K562 (cell line): ENCODE results near the gene C1orf167. TPM values are rescaled to one million over a fixed set of nuclear protein-coding genes. Genes with fewer than 3 reads are reported as not detected.

ENCODE experiments used
- NCOA1 ChIP-seq: fragments of 450-650 bp; IDR thresholded peaks from 2 replicates; pipeline ENCODE4 v1.6.1; 2016; ENCODE audit warnings: low read depth
- POLR3G ChIP-seq: IDR thresholded peaks from 2 replicates; pipeline ENCODE4 v1.6.1; 2011; ENCODE audit not compliant: insufficient read length, insufficient replicate concordance; ENCODE audit errors: extremely low read depth
- ZNF134 ChIP-seq: fragments of 250-450 bp; sonication (Bioruptor Pico); conservative IDR thresholded peaks from 2 replicates; pipeline ENCODE4 v1.4.0; 2020
- polyA plus RNA-seq, 8 experiments: library from polyadenylated mRNA; depleted of rRNA in 4 of 8; stranded (reverse) in 5 of 8; unstranded in 3 of 8; fragments of >200 nt; fragmentation: Nextera tagmentation in 2 of 8; fragmentation: Illumina TruSeq in 1 of 8; extraction: Ambion mirVana in 2 of 8; extraction: Trizol in 1 of 8; gene quantifications; 2 replicates each; pipeline versions ENCODE4 v1.2.1 to v1.2.3, GENCODE V29; 2011 to 2014; ENCODE audit warnings: inconsistent platforms in 1 of 8, missing spikeins in 1 of 8
- total RNA-seq, 7 experiments: library from RNA; depleted of rRNA in 6 of 7; stranded (reverse); fragments of >200 nt in 6 of 7; fragmentation: Illumina TruSeq in 2 of 7; extraction: Trizol in 2 of 7; gene quantifications; 2 replicates each; pipeline versions ENCODE4 v1.2.1 to v1.2.3, GENCODE V29; 2011 to 2021; ENCODE audit warnings: low replicate concordance in 1 of 7

Gene C1orf167
- total and polyA plus RNA-seq, 9 of the 15 experiments (the other 6 are each of a cell fraction or from before 2014, with no cell fraction given), result 0.22 to 0.86 (median 0.31) TPM; not detected in 2

DNA sequence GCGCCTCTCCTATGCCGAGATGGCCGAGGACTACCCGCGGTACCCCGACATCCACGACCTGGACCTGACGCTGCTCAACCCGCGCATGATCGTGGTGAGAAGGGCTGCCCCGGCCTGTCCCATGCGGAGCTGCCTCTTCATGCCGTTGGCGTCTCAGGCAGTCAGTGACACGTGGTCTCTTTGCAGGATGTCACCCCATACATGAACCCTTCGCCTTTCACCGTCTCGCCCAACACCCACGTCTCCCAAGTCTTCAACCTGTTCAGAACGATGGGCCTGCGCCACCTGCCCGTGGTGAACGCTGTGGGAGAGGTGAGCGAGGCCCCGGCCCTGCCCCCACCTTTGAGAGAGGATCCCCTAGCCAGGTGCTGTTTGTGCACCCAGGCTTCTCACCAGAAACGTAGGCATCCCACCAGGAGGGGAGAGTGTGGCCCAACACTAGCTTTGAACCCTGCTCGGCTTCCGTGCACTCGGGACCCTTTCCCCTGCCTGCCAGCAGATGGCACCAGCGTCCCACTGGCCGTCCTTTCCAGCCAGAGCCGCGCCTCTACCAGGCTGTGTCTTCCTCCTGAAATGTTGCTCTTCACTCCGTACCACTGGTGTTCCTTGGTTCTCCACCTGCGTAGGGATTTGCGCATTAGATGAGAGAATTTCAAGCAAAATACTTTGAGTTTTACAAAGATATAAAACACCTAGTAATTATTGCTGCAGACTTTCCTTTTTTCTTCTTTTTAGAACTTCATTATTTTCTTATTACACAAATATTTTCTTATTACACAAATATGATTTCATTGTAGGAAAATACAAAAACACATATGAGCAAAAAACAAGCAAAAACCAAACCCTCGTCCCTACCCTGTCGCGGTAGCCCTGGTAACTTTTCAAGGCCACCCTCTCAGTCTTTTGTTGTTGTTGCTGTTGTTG lies 76.6 kb downstream of the C1orf167 start (continued):
- TF ChIP-seq POLR3G, result no peak
- no peak for TF ChIP-seq NCOA1
- no peak for TF ChIP-seq ZNF134 (CRISPR knock-in tag)

Other genes with a start within 250 kb of the C1orf167 start
Only the 7 nearest of the 13 such genes appear.
- 286 and 326 TPM in 2 replicates for gene MAD2L2, start 81.0 kb upstream of the C1orf167 start, total RNA-seq (2014; rRNA removed)
- 69.7 and 100 TPM in 2 replicates for gene MAD2L2, start 81.0 kb upstream of the C1orf167 start, total RNA-seq (2014; rRNA removed; fragmentation: Illumina TruSeq; extraction: Trizol)
- 143 TPM in 2 replicates for gene MAD2L2, start 81.0 kb upstream of the C1orf167 start, total RNA-seq (2015; rRNA removed; fragmentation: Illumina TruSeq; extraction: Trizol)
- gene MAD2L2, start 81.0 kb upstream of the C1orf167 start, total RNA-seq (2021), result 211 and 212 TPM in 2 replicates
- gene MAD2L2, start 81.0 kb upstream of the C1orf167 start, polyA plus RNA-seq (2011; rRNA removed), result 138 and 190 TPM in 2 replicates
- 185 and 189 TPM in 2 replicates for gene MAD2L2, start 81.0 kb upstream of the C1orf167 start, polyA plus RNA-seq (2014; fragmentation: Illumina TruSeq; extraction: Trizol)
- gene MAD2L2, start 81.0 kb upstream of the C1orf167 start, polyA plus RNA-seq (2014; fragmentation: Nextera tagmentation; extraction: Ambion mirVana), result 10 to 100 TPM; 12.4 to 25.9 TPM
- gene MAD2L2, start 81.0 kb upstream of the C1orf167 start, polyA plus RNA-seq (2014; rRNA removed), result 270 and 279 TPM in 2 replicates
- not detected in 2 replicates for gene DRAXIN, start 70.5 kb upstream of the C1orf167 start, total RNA-seq (2014; rRNA removed)
- gene DRAXIN, start 70.5 kb upstream of the C1orf167 start, total RNA-seq (2014; rRNA removed; fragmentation: Illumina TruSeq; extraction: Trizol), result 0.04 TPM in 1 of 2 replicates, not detected in the other
- gene DRAXIN, start 70.5 kb upstream of the C1orf167 start, total RNA-seq (2015; rRNA removed; fragmentation: Illumina TruSeq; extraction: Trizol), result under 0.01 TPM in 1 of 2 replicates, not detected in the other
- gene DRAXIN, start 70.5 kb upstream of the C1orf167 start, total RNA-seq (2021), result not detected in 2 replicates
- 0.01 TPM in 1 of 2 replicates, not detected in the other for gene DRAXIN, start 70.5 kb upstream of the C1orf167 start, polyA plus RNA-seq (2011; rRNA removed)
- gene DRAXIN, start 70.5 kb upstream of the C1orf167 start, polyA plus RNA-seq (2014; fragmentation: Illumina TruSeq; extraction: Trizol), result not detected in 2 replicates
- under 1 TPM in 1 of 2 experiments, not detected in 1; 0.01 TPM for gene DRAXIN, start 70.5 kb upstream of the C1orf167 start, polyA plus RNA-seq (2014; fragmentation: Nextera tagmentation; extraction: Ambion mirVana)
- 0.01 TPM in 1 of 2 replicates, not detected in the other for gene DRAXIN, start 70.5 kb upstream of the C1orf167 start, polyA plus RNA-seq (2014; rRNA removed)
- 89.3 and 118 TPM in 2 replicates for gene AGTRAP, start 26.1 kb upstream of the C1orf167 start, total RNA-seq (2014; rRNA removed)
- 15.5 and 26.8 TPM in 2 replicates for gene AGTRAP, start 26.1 kb upstream of the C1orf167 start, total RNA-seq (2014; rRNA removed; fragmentation: Illumina TruSeq; extraction: Trizol)
- 53.7 and 57.5 TPM in 2 replicates for gene AGTRAP, start 26.1 kb upstream of the C1orf167 start, total RNA-seq (2015; rRNA removed; fragmentation: Illumina TruSeq; extraction: Trizol)
- gene AGTRAP, start 26.1 kb upstream of the C1orf167 start, total RNA-seq (2021), result 81.6 and 85.8 TPM in 2 replicates
- 48.5 and 76.2 TPM in 2 replicates for gene AGTRAP, start 26.1 kb upstream of the C1orf167 start, polyA plus RNA-seq (2011; rRNA removed)
- gene AGTRAP, start 26.1 kb upstream of the C1orf167 start, polyA plus RNA-seq (2014; fragmentation: Illumina TruSeq; extraction: Trizol), result 81.4 and 99.0 TPM in 2 replicates
- gene AGTRAP, start 26.1 kb upstream of the C1orf167 start, polyA plus RNA-seq (2014; fragmentation: Nextera tagmentation; extraction: Ambion mirVana), result 10 to 100 TPM; 31.4 to 51.5 TPM
- gene AGTRAP, start 26.1 kb upstream of the C1orf167 start, polyA plus RNA-seq (2014; rRNA removed), result 105 TPM in 2 replicates
- gene MTHFR, start 43.8 kb downstream of the C1orf167 start, total RNA-seq (2014; rRNA removed), result 77.9 and 94.5 TPM in 2 replicates
- gene MTHFR, start 43.8 kb downstream of the C1orf167 start, total RNA-seq (2014; rRNA removed; fragmentation: Illumina TruSeq; extraction: Trizol), result 45.3 and 45.6 TPM in 2 replicates
- gene MTHFR, start 43.8 kb downstream of the C1orf167 start, total RNA-seq (2015; rRNA removed; fragmentation: Illumina TruSeq; extraction: Trizol), result 65.4 and 66.1 TPM in 2 replicates
- 94.1 and 104 TPM in 2 replicates for gene MTHFR, start 43.8 kb downstream of the C1orf167 start, total RNA-seq (2021)
- 47.6 and 56.6 TPM in 2 replicates for gene MTHFR, start 43.8 kb downstream of the C1orf167 start, polyA plus RNA-seq (2011; rRNA removed)
- gene MTHFR, start 43.8 kb downstream of the C1orf167 start, polyA plus RNA-seq (2014; fragmentation: Illumina TruSeq; extraction: Trizol), result 62.6 and 78.7 TPM in 2 replicates
- gene MTHFR, start 43.8 kb downstream of the C1orf167 start, polyA plus RNA-seq (2014; fragmentation: Nextera tagmentation; extraction: Ambion mirVana), result 1 to 10 TPM; 5.0 to 5.4 TPM
- gene MTHFR, start 43.8 kb downstream of the C1orf167 start, polyA plus RNA-seq (2014; rRNA removed), result 57.3 and 72.7 TPM in 2 replicates
- gene CLCN6, start 44.0 kb downstream of the C1orf167 start, total RNA-seq (2014; rRNA removed), result 10.0 and 10.6 TPM in 2 replicates
- gene CLCN6, start 44.0 kb downstream of the C1orf167 start, total RNA-seq (2014; rRNA removed; fragmentation: Illumina TruSeq; extraction: Trizol), result 11.4 TPM in 2 replicates
- 13.6 and 13.9 TPM in 2 replicates for gene CLCN6, start 44.0 kb downstream of the C1orf167 start, total RNA-seq (2015; rRNA removed; fragmentation: Illumina TruSeq; extraction: Trizol)
- gene CLCN6, start 44.0 kb downstream of the C1orf167 start, total RNA-seq (2021), result 21.8 and 22.5 TPM in 2 replicates
- 13.6 and 22.6 TPM in 2 replicates for gene CLCN6, start 44.0 kb downstream of the C1orf167 start, polyA plus RNA-seq (2011; rRNA removed)
- 18.3 and 20.9 TPM in 2 replicates for gene CLCN6, start 44.0 kb downstream of the C1orf167 start, polyA plus RNA-seq (2014; fragmentation: Illumina TruSeq; extraction: Trizol)
- gene CLCN6, start 44.0 kb downstream of the C1orf167 start, polyA plus RNA-seq (2014; fragmentation: Nextera tagmentation; extraction: Ambion mirVana), result 1 to 10 TPM; 2.0 to 3.1 TPM
- gene CLCN6, start 44.0 kb downstream of the C1orf167 start, polyA plus RNA-seq (2014; rRNA removed), result 21.5 and 23.1 TPM in 2 replicates
- gene NPPA, start 85.6 kb downstream of the C1orf167 start, total RNA-seq (2014; rRNA removed), result not detected in 2 replicates
- gene NPPA, start 85.6 kb downstream of the C1orf167 start, total RNA-seq (2014; rRNA removed; fragmentation: Illumina TruSeq; extraction: Trizol), result not detected in 2 replicates
- not detected in 2 replicates for gene NPPA, start 85.6 kb downstream of the C1orf167 start, total RNA-seq (2015; rRNA removed; fragmentation: Illumina TruSeq; extraction: Trizol)
- gene NPPA, start 85.6 kb downstream of the C1orf167 start, total RNA-seq (2021), result not detected in 2 replicates
- not detected in 2 replicates for gene NPPA, start 85.6 kb downstream of the C1orf167 start, polyA plus RNA-seq (2011; rRNA removed)
- not detected in 2 replicates for gene NPPA, start 85.6 kb downstream of the C1orf167 start, polyA plus RNA-seq (2014; fragmentation: Illumina TruSeq; extraction: Trizol)
- not detected for gene NPPA, start 85.6 kb downstream of the C1orf167 start, polyA plus RNA-seq (2014; fragmentation: Nextera tagmentation; extraction: Ambion mirVana)
- not detected in 2 replicates for gene NPPA, start 85.6 kb downstream of the C1orf167 start, polyA plus RNA-seq (2014; rRNA removed)
- gene NPPB, start 96.8 kb downstream of the C1orf167 start, total RNA-seq (2014; rRNA removed), result not detected in 2 replicates
- gene NPPB, start 96.8 kb downstream of the C1orf167 start, total RNA-seq (2014; rRNA removed; fragmentation: Illumina TruSeq; extraction: Trizol), result not detected in 2 replicates
- gene NPPB, start 96.8 kb downstream of the C1orf167 start, total RNA-seq (2015; rRNA removed; fragmentation: Illumina TruSeq; extraction: Trizol), result not detected in 2 replicates
- gene NPPB, start 96.8 kb downstream of the C1orf167 start, total RNA-seq (2021), result not detected in 2 replicates
- gene NPPB, start 96.8 kb downstream of the C1orf167 start, polyA plus RNA-seq (2011; rRNA removed), result not detected in 2 replicates
- not detected in 2 replicates for gene NPPB, start 96.8 kb downstream of the C1orf167 start, polyA plus RNA-seq (2014; fragmentation: Illumina TruSeq; extraction: Trizol)
- gene NPPB, start 96.8 kb downstream of the C1orf167 start, polyA plus RNA-seq (2014; fragmentation: Nextera tagmentation; extraction: Ambion mirVana), result not detected
- gene NPPB, start 96.8 kb downstream of the C1orf167 start, polyA plus RNA-seq (2014; rRNA removed), result not detected in 2 replicates